K562 (cell line): ENCODE data around the gene WASL. TPM values are rescaled to one million over a fixed set of nuclear protein-coding genes. Genes with fewer than 3 reads are reported as not detected.

ENCODE experiments used
- CHD2 ChIP-seq: IDR thresholded peaks from 2 replicates; pipeline ENCODE4 v1.6.1; 2011; ENCODE audit warnings: low read depth, low read length
- ELF1 ChIP-seq: fragments of 200-800 bp; sonication (Bioruptor generic); IDR thresholded peaks from 2 replicates; pipeline ENCODE4 v1.6.1; 2016; ENCODE audit warnings: missing genetic modification characterization, missing compliant biosample characterization
- KHSRP ChIP-seq: fragments of 450-650 bp; IDR thresholded peaks from 2 replicates; pipeline ENCODE4 v1.6.1; 2017
- MAFF ChIP-seq: IDR thresholded peaks from 2 replicates; pipeline ENCODE4 v1.6.1; 2012; ENCODE audit warnings: low read length, improper control_type of control experiment
- PHF21A ChIP-seq: fragments of 450-650 bp; IDR thresholded peaks from 2 replicates; pipeline ENCODE4 v1.6.1; 2017; ENCODE audit warnings: low read depth, borderline replicate concordance
- SRSF3 ChIP-seq: fragments of 200-400 bp; formaldehyde crosslinking; IDR thresholded peaks from 2 replicates; pipeline ENCODE4 v1.6.1; 2016; ENCODE audit warnings: mild to moderate bottlenecking, low read length, moderate library complexity; ENCODE audit not compliant: insufficient read depth
- U2AF1 ChIP-seq: fragments of 200-400 bp; formaldehyde crosslinking; optimal IDR thresholded peaks from 2 replicates; pipeline ENCODE3; 2017; ENCODE audit warnings: mild to moderate bottlenecking, low read depth, low read length, moderate library complexity
- XRCC3 ChIP-seq: fragments of 450-650 bp; IDR thresholded peaks from 2 replicates; pipeline ENCODE4 v1.6.1; 2017; ENCODE audit warnings: mild to moderate bottlenecking, moderate library complexity
- ZKSCAN1 ChIP-seq: fragments of 150-350 bp; IDR thresholded peaks from 2 replicates; pipeline ENCODE4 v1.6.1; 2016; ENCODE audit warnings: low read depth, low read length
- ZNF239 ChIP-seq: fragments of 250-450 bp; sonication (Bioruptor Pico); IDR thresholded peaks from 2 replicates; pipeline ENCODE4 v1.4.0; 2020; ENCODE audit warnings: mild to moderate bottlenecking
- polyA plus RNA-seq, 8 experiments: library from polyadenylated mRNA; depleted of rRNA in 4 of 8; stranded (reverse) in 5 of 8; unstranded in 3 of 8; fragments of >200 nt; fragmentation: Nextera tagmentation in 2 of 8; fragmentation: Illumina TruSeq in 1 of 8; extraction: Ambion mirVana in 2 of 8; extraction: Trizol in 1 of 8; gene quantifications; 2 replicates each; pipeline versions ENCODE4 v1.2.1 to v1.2.3, GENCODE V29; 2011 to 2014; ENCODE audit warnings: inconsistent platforms in 1 of 8, missing spikeins in 1 of 8
- total RNA-seq, 7 experiments: library from RNA; depleted of rRNA in 6 of 7; stranded (reverse); fragments of >200 nt in 6 of 7; fragmentation: Illumina TruSeq in 2 of 7; extraction: Trizol in 2 of 7; gene quantifications; 2 replicates each; pipeline versions ENCODE4 v1.2.1 to v1.2.3, GENCODE V29; 2011 to 2021; ENCODE audit warnings: low replicate concordance in 1 of 7
- TF ChIP-seq, protein P1 (sequence below): fragments of 250-450 bp; sonication (Bioruptor Pico); IDR thresholded peaks from 2 replicates; pipeline ENCODE4 v1.4.0; 2020
- TF ChIP-seq, protein P2 (sequence below), 2 experiments: fragments of 450-650 bp in 1 of 2; sonication (generic) in 1 of 2; formaldehyde crosslinking; conservative IDR thresholded peaks; 2 replicates each; pipeline versions ENCODE4 v1.4.0 to v1.8.1; 2020 to 2022; ENCODE audit warnings: mild to moderate bottlenecking in 1 of 2, missing genetic modification reagents in 1 of 2
- TF ChIP-seq, protein P3 (sequence below): fragments of 250-450 bp; sonication (Bioruptor Pico); IDR thresholded peaks from 2 replicates; pipeline ENCODE4 v1.4.0; 2020; ENCODE audit warnings: mild to moderate bottlenecking

WASL gene
- total and polyA plus RNA-seq, 9 of the 15 experiments (the other 6 are each of a cell fraction or from before 2014, with no cell fraction given): 3.2 to 13.9 (median 8.3) TPM

DNA sequence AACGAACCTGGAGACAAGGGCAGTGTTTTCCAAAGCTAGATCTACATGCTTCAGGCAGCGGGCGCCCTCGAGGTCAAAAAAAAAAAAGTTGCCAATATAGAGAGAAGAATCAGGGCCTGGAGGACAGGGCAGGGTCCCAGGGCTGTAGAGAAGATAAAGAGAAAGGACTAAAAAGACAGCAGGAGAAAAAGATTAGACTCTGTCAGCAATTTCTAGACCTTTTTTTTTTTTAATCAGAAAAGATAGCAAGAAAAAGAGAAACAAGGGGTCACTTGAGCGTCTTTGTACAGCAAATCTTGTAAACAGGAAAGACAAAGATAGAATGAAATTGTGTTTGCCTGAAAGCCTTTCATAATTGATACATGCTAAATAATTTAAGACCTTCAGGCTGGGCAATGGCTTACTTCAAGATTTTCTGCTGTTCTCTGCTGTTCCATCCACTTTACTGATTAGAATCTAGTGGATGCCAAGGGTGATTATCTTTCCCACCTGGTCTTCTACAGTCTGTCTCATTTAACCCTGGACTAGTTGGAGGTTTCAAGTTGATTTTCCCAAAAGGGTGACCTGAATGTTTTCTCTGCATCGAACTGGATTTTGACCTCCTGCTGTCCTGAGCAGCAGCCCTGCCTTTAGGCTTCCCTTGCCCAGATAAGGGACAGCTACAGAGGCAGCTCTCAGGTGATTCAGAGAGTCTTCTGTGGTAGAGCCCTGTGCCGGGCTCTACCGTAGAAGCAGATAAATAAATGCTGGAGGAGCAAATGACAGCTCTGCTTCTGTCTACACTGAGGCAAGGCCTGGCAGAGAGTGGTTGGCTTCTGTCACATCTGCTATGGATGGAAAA is 88.1 kb downstream of the WASL start (continued):
- TF ChIP-seq, protein P1, sequence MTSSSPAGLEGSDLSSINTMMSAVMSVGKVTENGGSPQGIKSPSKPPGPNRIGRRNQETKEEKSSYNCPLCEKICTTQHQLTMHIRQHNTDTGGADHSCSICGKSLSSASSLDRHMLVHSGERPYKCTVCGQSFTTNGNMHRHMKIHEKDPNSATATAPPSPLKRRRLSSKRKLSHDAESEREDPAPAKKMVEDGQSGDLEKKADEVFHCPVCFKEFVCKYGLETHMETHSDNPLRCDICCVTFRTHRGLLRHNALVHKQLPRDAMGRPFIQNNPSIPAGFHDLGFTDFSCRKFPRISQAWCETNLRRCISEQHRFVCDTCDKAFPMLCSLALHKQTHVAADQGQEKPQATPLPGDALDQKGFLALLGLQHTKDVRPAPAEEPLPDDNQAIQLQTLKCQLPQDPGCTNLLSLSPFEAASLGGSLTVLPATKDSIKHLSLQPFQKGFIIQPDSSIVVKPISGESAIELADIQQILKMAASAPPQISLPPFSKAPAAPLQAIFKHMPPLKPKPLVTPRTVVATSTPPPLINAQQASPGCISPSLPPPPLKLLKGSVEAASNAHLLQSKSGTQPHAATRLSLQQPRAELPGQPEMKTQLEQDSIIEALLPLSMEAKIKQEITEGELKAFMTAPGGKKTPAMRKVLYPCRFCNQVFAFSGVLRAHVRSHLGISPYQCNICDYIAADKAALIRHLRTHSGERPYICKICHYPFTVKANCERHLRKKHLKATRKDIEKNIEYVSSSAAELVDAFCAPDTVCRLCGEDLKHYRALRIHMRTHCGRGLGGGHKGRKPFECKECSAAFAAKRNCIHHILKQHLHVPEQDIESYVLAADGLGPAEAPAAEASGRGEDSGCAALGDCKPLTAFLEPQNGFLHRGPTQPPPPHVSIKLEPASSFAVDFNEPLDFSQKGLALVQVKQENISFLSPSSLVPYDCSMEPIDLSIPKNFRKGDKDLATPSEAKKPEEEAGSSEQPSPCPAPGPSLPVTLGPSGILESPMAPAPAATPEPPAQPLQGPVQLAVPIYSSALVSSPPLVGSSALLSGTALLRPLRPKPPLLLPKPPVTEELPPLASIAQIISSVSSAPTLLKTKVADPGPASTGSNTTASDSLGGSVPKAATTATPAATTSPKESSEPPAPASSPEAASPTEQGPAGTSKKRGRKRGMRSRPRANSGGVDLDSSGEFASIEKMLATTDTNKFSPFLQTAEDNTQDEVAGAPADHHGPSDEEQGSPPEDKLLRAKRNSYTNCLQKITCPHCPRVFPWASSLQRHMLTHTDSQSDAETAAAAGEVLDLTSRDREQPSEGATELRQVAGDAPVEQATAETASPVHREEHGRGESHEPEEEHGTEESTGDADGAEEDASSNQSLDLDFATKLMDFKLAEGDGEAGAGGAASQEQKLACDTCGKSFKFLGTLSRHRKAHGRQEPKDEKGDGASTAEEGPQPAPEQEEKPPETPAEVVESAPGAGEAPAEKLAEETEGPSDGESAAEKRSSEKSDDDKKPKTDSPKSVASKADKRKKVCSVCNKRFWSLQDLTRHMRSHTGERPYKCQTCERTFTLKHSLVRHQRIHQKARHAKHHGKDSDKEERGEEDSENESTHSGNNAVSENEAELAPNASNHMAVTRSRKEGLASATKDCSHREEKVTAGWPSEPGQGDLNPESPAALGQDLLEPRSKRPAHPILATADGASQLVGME (CRISPR knock-in tag): no peak
- TF ChIP-seq MAFF (peak; percentile 33; the same call in 1 of the 2 replicates), CHD2 (no peak), ZNF239 (CRISPR knock-in tag) (no peak), XRCC3 (no peak), ZKSCAN1 (no peak), KHSRP (no peak), U2AF1 (no peak), ELF1 (no peak), SRSF3 (no peak), PHF21A (no peak)
- TF ChIP-seq, protein P2, sequence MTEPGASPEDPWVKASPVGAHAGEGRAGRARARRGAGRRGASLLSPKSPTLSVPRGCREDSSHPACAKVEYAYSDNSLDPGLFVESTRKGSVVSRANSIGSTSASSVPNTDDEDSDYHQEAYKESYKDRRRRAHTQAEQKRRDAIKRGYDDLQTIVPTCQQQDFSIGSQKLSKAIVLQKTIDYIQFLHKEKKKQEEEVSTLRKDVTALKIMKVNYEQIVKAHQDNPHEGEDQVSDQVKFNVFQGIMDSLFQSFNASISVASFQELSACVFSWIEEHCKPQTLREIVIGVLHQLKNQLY (CRISPR knock-in tag; conservative IDR thresholded peaks at IDR 0.05): no peak
- TF ChIP-seq, protein P3, sequence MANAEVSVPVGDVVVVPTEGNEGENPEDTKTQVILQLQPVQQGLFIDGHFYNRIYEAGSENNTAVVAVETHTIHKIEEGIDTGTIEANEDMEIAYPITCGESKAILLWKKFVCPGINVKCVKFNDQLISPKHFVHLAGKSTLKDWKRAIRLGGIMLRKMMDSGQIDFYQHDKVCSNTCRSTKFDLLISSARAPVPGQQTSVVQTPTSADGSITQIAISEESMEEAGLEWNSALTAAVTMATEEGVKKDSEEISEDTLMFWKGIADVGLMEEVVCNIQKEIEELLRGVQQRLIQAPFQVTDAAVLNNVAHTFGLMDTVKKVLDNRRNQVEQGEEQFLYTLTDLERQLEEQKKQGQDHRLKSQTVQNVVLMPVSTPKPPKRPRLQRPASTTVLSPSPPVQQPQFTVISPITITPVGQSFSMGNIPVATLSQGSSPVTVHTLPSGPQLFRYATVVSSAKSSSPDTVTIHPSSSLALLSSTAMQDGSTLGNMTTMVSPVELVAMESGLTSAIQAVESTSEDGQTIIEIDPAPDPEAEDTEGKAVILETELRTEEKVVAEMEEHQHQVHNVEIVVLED (CRISPR knock-in tag): no peak
